PC-9 (cell line): ENCODE results near the gene SORT1. TPM values are rescaled to one million over a fixed set of nuclear protein-coding genes. Genes with fewer than 3 reads are reported as not detected.
"Not testable (repeated sequence)": the region's sequence is repeated elsewhere in the genome, so short reads cannot be mapped to it uniquely, and the experiment has no call there.

Experiments
- BruUV-seq: library from RNA; stranded (reverse); fragments of 400-500 nt; replicated peaks from 2 replicates; lab custom pipeline; 2021; lab: Mats Ljungman, UMichigan
- CTCF ChIA-PET: fragments of 300-600 bp; sonication (Branson Sonifier 250); formaldehyde crosslinking; loops from one replicate; lab custom pipeline; 2022; ENCODE audit warnings: antibody characterized with exemption; lab: Charles Lee
- POLR2A ChIA-PET: fragments of 300-600 bp; sonication (Branson Sonifier 250); formaldehyde crosslinking; loops from one replicate; lab custom pipeline; 2022; ENCODE audit warnings: antibody characterized with exemption; ENCODE audit not compliant: unreplicated experiment; lab: Charles Lee
- DNase-seq, 2 experiments: peaks; one replicate each; pipeline versions ENCODE4 v3.0.0 to v3.0.0-alpha.2; 2015 to 2022; ENCODE audit warnings: mixed read lengths in 1 of 2
- H2AFZ ChIP-seq: fragments of 200-600 bp; sonication (generic); 2 replicates; pipeline ENCODE4 v1.8.1; 2017; ENCODE audit warnings: antibody characterized with exemption
- H3F3A ChIP-seq: fragments of 200-600 bp; sonication (generic); 2 replicates; pipeline ENCODE4 v1.8.1; 2017; ENCODE audit warnings: antibody characterized with exemption, mild to moderate bottlenecking, low read depth; ENCODE audit not compliant: insufficient read depth
- H3K27ac ChIP-seq: fragments of 200-600 bp; sonication (generic); 2 replicates; pipeline ENCODE4 v1.6.1; 2016; ENCODE audit warnings: mixed run types
- H3K27me3 ChIP-seq: fragments of 200-600 bp; sonication (generic); 2 replicates; pipeline ENCODE4 v1.6.1; 2016; ENCODE audit warnings: low read depth, mixed run types; ENCODE audit not compliant: insufficient read depth
- H3K36me3 ChIP-seq: fragments of 200-600 bp; sonication (generic); 2 replicates; pipeline ENCODE4 v1.6.1; 2016; ENCODE audit warnings: low read depth, mixed run types
- H3K4me1 ChIP-seq: fragments of 200-600 bp; sonication (generic); replicated peaks from 2 replicates; pipeline ENCODE4 v1.6.1; 2016; ENCODE audit warnings: mixed run types; ENCODE audit not compliant: insufficient read depth
- H3K4me2 ChIP-seq: fragments of 200-600 bp; sonication (generic); 2 replicates; pipeline ENCODE4 v1.6.1; 2017; ENCODE audit warnings: mixed run types
- H3K4me3 ChIP-seq: fragments of 200-600 bp; sonication (generic); 2 replicates; pipeline ENCODE4 v1.6.1; 2016; ENCODE audit warnings: mixed run types
- H3K79me2 ChIP-seq: fragments of 200-600 bp; sonication (generic); 2 replicates; pipeline ENCODE4 v1.6.1; 2017; ENCODE audit warnings: low read depth, mixed run types
- H3K9me2 ChIP-seq: fragments of 200-600 bp; sonication (generic); 2 replicates; pipeline ENCODE4 v1.8.1; 2017; ENCODE audit warnings: mild to moderate bottlenecking; ENCODE audit not compliant: insufficient read depth
- H3K9me3 ChIP-seq: fragments of 200-600 bp; sonication (generic); 2 replicates; pipeline ENCODE4 v1.8.1; 2016; ENCODE audit warnings: low read depth; ENCODE audit not compliant: insufficient read depth
- H4K20me1 ChIP-seq: fragments of 200-600 bp; sonication (generic); 2 replicates; pipeline ENCODE4 v1.8.1; 2017; ENCODE audit not compliant: insufficient read depth
- EZH2 ChIP-seq: fragments of 200-600 bp; sonication (generic); IDR thresholded peaks from 2 replicates; pipeline ENCODE4 v1.8.0; 2017; ENCODE audit warnings: antibody characterized with exemption, low read depth
- intact Hi-C: fragments of 100-400 bp; cut with micrococcal nuclease; formaldehyde crosslinking; loops from one replicate; pipeline ENCODE4 v1.10.0; 2022; ENCODE audit not compliant: unreplicated experiment
- total RNA-seq: library from RNA; stranded (reverse); gene quantifications from 2 replicates; pipeline ENCODE4 v1.2.3, GENCODE V29; 2021
- TF ChIP-seq, protein P1 (sequence below): fragments of 200-600 bp; sonication (generic); conservative IDR thresholded peaks from 2 replicates; pipeline ENCODE4 v1.6.1; 2017; ENCODE audit warnings: mixed run types, antibody characterized with exemption, mild to moderate bottlenecking, moderate library complexity

SORT1 gene
- total RNA-seq, 1 experiment from 2014 or later, result 25.7 TPM

GRCh38 chr1:109395602-109396512 lies 1.9 kb downstream of the SORT1 start:
- no peaks in the 10 kb centered on the region for H3K9me3 ChIP-seq
- peak overlapping the region; percentile 89 for H3K4me2 ChIP-seq
- H3K9me2 ChIP-seq, result no peaks in the 10 kb centered on the region
- intact Hi-C loops, result no loop called here
- H3K79me2 ChIP-seq, result peaks cover 35% of the 10 kb centered on the region
- ChIA-PET CTCF (no interaction called here), POLR2A (no interaction called here)
- DNase-seq, result peak in 1 of 2 experiments; percentile 83
- BruUV-seq, result no TSS peak
- no peaks in the 10 kb centered on the region for H3K27me3 ChIP-seq
- no peak overlapping the region for H3K27ac ChIP-seq
- no peak overlapping the region for H2AFZ ChIP-seq
- no peak for TF ChIP-seq EZH2
- TF ChIP-seq, protein P1, sequence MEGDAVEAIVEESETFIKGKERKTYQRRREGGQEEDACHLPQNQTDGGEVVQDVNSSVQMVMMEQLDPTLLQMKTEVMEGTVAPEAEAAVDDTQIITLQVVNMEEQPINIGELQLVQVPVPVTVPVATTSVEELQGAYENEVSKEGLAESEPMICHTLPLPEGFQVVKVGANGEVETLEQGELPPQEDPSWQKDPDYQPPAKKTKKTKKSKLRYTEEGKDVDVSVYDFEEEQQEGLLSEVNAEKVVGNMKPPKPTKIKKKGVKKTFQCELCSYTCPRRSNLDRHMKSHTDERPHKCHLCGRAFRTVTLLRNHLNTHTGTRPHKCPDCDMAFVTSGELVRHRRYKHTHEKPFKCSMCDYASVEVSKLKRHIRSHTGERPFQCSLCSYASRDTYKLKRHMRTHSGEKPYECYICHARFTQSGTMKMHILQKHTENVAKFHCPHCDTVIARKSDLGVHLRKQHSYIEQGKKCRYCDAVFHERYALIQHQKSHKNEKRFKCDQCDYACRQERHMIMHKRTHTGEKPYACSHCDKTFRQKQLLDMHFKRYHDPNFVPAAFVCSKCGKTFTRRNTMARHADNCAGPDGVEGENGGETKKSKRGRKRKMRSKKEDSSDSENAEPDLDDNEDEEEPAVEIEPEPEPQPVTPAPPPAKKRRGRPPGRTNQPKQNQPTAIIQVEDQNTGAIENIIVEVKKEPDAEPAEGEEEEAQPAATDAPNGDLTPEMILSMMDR, result no peak
- peaks cover 55% of the 10 kb centered on the region for H3K4me1 ChIP-seq
- H3K4me3 ChIP-seq, result peak overlapping the region; percentile 69; the same call in 1 of the 2 replicates
- H4K20me1 ChIP-seq, result no peaks in the 10 kb centered on the region
- H3F3A ChIP-seq, result peaks cover 36% of the 10 kb centered on the region
- no peaks in the 10 kb centered on the region for H3K36me3 ChIP-seq

DNA sequence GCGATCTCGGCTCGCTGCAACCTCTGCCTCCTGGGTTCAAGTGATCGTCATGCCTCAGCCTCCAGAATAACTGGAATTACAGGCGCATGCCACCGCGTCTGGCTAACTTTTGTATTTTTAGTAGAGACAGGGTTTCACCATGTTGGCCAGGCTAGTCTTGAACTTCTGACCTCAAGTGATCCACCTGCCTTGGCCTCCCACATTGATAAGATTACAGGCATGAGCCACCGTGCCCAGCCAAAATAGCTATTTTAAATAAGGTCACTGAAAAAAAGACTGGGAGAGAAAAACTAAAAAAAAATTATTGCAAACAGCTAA lies 2.5 kb downstream of the SORT1 start:
- BruUV-seq, result not testable (repeated sequence)

DNA sequence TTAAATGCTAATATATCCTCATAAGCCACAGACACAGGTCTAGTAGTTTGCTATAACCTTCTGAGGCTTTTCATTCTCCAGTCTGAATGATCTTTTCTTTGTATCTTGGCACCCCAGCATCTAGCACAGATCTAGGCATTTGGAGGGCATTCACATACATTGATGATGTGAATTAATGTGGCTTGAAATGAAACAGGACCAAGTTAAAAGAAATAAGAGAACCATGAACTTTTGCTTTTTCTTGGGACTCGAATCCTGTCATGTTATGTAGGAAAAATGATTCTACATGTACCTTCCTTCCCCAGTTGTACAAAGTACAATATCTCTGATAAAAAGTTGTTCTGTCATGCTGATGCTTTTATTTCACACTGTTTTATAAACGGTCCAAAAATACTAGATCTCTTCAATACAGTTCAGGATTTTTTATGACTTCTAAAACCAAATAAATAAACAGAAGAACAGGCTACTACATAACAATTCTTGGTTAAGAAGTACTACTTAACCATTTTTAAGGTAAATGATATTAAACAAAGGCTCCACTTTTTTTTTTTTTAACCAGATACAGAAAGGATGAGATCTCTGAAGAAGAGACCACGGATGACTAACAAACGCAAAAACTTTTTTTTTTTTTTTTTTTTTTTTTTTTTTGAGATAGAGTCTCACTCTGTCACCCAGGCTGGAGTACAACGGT lies 3.0 kb downstream of the SORT1 start:
- DNase-seq, result peak in 1 of 2 experiments; percentile 21
- Histone ChIP-seq H3K27me3 (no peaks in the 10 kb centered on the region), H3K4me1 (peaks cover 57% of the 10 kb centered on the region), H3K4me2 (no peak overlapping the region), H2AFZ (no peak overlapping the region), H3K9me2 (no peaks in the 10 kb centered on the region), H3K79me2 (peaks cover 43% of the 10 kb centered on the region), H3K36me3 (no peaks in the 10 kb centered on the region), H4K20me1 (no peaks in the 10 kb centered on the region), H3K27ac (no peak overlapping the region), H3K9me3 (no peaks in the 10 kb centered on the region), H3F3A (peaks cover 25% of the 10 kb centered on the region), H3K4me3 (no peak overlapping the region)
- no peak for TF ChIP-seq EZH2
- TF ChIP-seq, protein P1, result no peak
- no TSS peak for BruUV-seq
- CTCF ChIA-PET, result no interaction called here
- POLR2A ChIA-PET, result no interaction called here
- intact Hi-C loops, result no loop called here

More for the DNA sequence above, 2.5 kb downstream of the SORT1 start:
- H3K9me2 ChIP-seq, CTCF ChIA-PET, H3K4me2 ChIP-seq, intact Hi-C loops, H3K36me3 ChIP-seq, POLR2A ChIA-PET, H3K27ac ChIP-seq, H3K27me3 ChIP-seq, DNase-seq, H2AFZ ChIP-seq, H3K4me3 ChIP-seq, H4K20me1 ChIP-seq, H3K9me3 ChIP-seq: not testable (repeated sequence)
- H3F3A ChIP-seq, result peaks cover 30% of the 10 kb centered on the region
- H3K79me2 ChIP-seq, result peaks cover 38% of the 10 kb centered on the region
- H3K4me1 ChIP-seq, result peaks cover 57% of the 10 kb centered on the region
